ENCODE data around the gene RAB40B.
A peak's percentile ranks its signal among the peaks of the same experiment; 100 is the strongest.

RAB40B gene

GRCh38 chr17:82675476-82676245, 22.8 kb downstream of the RAB40B start:
- H3K36me3 ChIP-seq (ENCODE audit: insufficient read depth, low read length) = no peaks in the 10 kb centered on the region
- no peaks in the 10 kb centered on the region for H3K9me3 ChIP-seq (ENCODE audit: control insufficient read depth, insufficient read depth, low read length)
- H3K9ac ChIP-seq (ENCODE audit: low read depth, low read length) = no peak overlapping the region
- no peaks in the 10 kb centered on the region for H3K4me1 ChIP-seq (ENCODE audit: insufficient read depth, low read length)

- Histone ChIP-seq H3K4me1 (ENCODE audit: insufficient read depth, low read length) (no peaks in the 10 kb centered on the region), H3K36me3 (ENCODE audit: insufficient read depth, low read length) (no peaks in the 10 kb centered on the region)
Observed at GRCh38 chr17:82674656-82675475, 23.6 kb downstream of the RAB40B start.

GRCh38 chr17:82670661-82671450, 27.6 kb downstream of the RAB40B start:
- Histone ChIP-seq H3K36me3 (ENCODE audit: insufficient read depth, low read length) (no peaks in the 10 kb centered on the region), H3K9ac (ENCODE audit: low read depth, low read length) (no peak overlapping the region), H3K4me1 (ENCODE audit: insufficient read depth, low read length) (no peaks in the 10 kb centered on the region), H3K9me3 (ENCODE audit: control insufficient read depth, insufficient read depth, low read length) (no peaks in the 10 kb centered on the region)

More at GRCh38 chr17:82674656-82675475, 23.6 kb downstream of the RAB40B start:
- H3K9ac ChIP-seq (ENCODE audit: low read depth, low read length) = no peak overlapping the region
- H3K9me3 ChIP-seq (ENCODE audit: control insufficient read depth, insufficient read depth, low read length) = no peaks in the 10 kb centered on the region

- Histone ChIP-seq H3K9me3 (ENCODE audit: control insufficient read depth, insufficient read depth, low read length) (no peaks in the 10 kb centered on the region), H3K9ac (ENCODE audit: low read depth, low read length) (peak overlapping the region; percentile 35; the same call in 1 of the 2 replicates), H3K36me3 (ENCODE audit: insufficient read depth, low read length) (no peaks in the 10 kb centered on the region), H3K4me1 (ENCODE audit: insufficient read depth, low read length) (no peaks in the 10 kb centered on the region; the same call in 1 of the 2 replicates)
Observed at GRCh38 chr17:82668631-82669099, 29.8 kb downstream of the RAB40B start.

GRCh38 chr17:82668024-82668630, 30.4 kb downstream of the RAB40B start:
- no peaks in the 10 kb centered on the region for H3K9me3 ChIP-seq (ENCODE audit: control insufficient read depth, insufficient read depth, low read length)
- H3K36me3 ChIP-seq (ENCODE audit: insufficient read depth, low read length) = no peaks in the 10 kb centered on the region
- no peaks in the 10 kb centered on the region; the same call in 1 of the 2 replicates for H3K4me1 ChIP-seq (ENCODE audit: insufficient read depth, low read length)
- no peak overlapping the region for H3K9ac ChIP-seq (ENCODE audit: low read depth, low read length)

GRCh38 chr17:82667668-82668000, 30.9 kb downstream of the RAB40B start:
- H3K9me3 ChIP-seq (ENCODE audit: control insufficient read depth, insufficient read depth, low read length) = no peaks in the 10 kb centered on the region
- H3K4me1 ChIP-seq (ENCODE audit: insufficient read depth, low read length) = no peaks in the 10 kb centered on the region; the same call in 1 of the 2 replicates
- H3K9ac ChIP-seq (ENCODE audit: low read depth, low read length) = no peak overlapping the region
- H3K36me3 ChIP-seq (ENCODE audit: insufficient read depth, low read length) = no peaks in the 10 kb centered on the region

GRCh38 chr17:82666931-82667667, 31.4 kb downstream of the RAB40B start:
- Histone ChIP-seq H3K4me1 (ENCODE audit: insufficient read depth, low read length) (no peaks in the 10 kb centered on the region; the same call in 1 of the 2 replicates), H3K9me3 (ENCODE audit: control insufficient read depth, insufficient read depth, low read length) (no peaks in the 10 kb centered on the region), H3K9ac (ENCODE audit: low read depth, low read length) (no peak overlapping the region), H3K36me3 (ENCODE audit: insufficient read depth, low read length) (no peaks in the 10 kb centered on the region)

GRCh38 chr17:82665891-82666290, 32.6 kb downstream of the RAB40B start:
- Histone ChIP-seq H3K36me3 (ENCODE audit: insufficient read depth, low read length) (no peaks in the 10 kb centered on the region), H3K4me1 (ENCODE audit: insufficient read depth, low read length) (no peaks in the 10 kb centered on the region; the same call in 1 of the 2 replicates), H3K9me3 (ENCODE audit: control insufficient read depth, insufficient read depth, low read length) (no peaks in the 10 kb centered on the region), H3K9ac (ENCODE audit: low read depth, low read length) (no peak overlapping the region)

GRCh38 chr17:82665217-82665616, 33.3 kb downstream of the RAB40B start:
- H3K4me1 ChIP-seq (ENCODE audit: insufficient read depth, low read length) = no peaks in the 10 kb centered on the region; the same call in 1 of the 2 replicates
- no peaks in the 10 kb centered on the region for H3K36me3 ChIP-seq (ENCODE audit: insufficient read depth, low read length)

GRCh38 chr17:82664701-82665182, 33.8 kb downstream of the RAB40B start:
- no peaks in the 10 kb centered on the region; the same call in 1 of the 2 replicates for H3K4me1 ChIP-seq (ENCODE audit: insufficient read depth, low read length)
- H3K36me3 ChIP-seq (ENCODE audit: insufficient read depth, low read length) = no peaks in the 10 kb centered on the region
- H3K9me3 ChIP-seq (ENCODE audit: control insufficient read depth, insufficient read depth, low read length) = no peaks in the 10 kb centered on the region
- H3K9ac ChIP-seq (ENCODE audit: low read depth, low read length) = no peak overlapping the region

More at GRCh38 chr17:82665217-82665616, 33.3 kb downstream of the RAB40B start:
- H3K9ac ChIP-seq (ENCODE audit: low read depth, low read length) = no peak overlapping the region
- no peaks in the 10 kb centered on the region for H3K9me3 ChIP-seq (ENCODE audit: control insufficient read depth, insufficient read depth, low read length)

- Histone ChIP-seq H3K36me3 (ENCODE audit: insufficient read depth, low read length) (no peaks in the 10 kb centered on the region), H3K4me1 (ENCODE audit: insufficient read depth, low read length) (no peaks in the 10 kb centered on the region; the same call in 1 of the 2 replicates), H3K9ac (ENCODE audit: low read depth, low read length) (no peak overlapping the region), H3K9me3 (ENCODE audit: control insufficient read depth, insufficient read depth, low read length) (no peaks in the 10 kb centered on the region)
Observed at GRCh38 chr17:82664276-82664575, 34.3 kb downstream of the RAB40B start.

GRCh38 chr17:82663381-82664275, 34.9 kb downstream of the RAB40B start:
- Histone ChIP-seq H3K36me3 (ENCODE audit: insufficient read depth, low read length) (no peaks in the 10 kb centered on the region), H3K9ac (ENCODE audit: low read depth, low read length) (no peak overlapping the region), H3K4me1 (ENCODE audit: insufficient read depth, low read length) (no peaks in the 10 kb centered on the region; the same call in 1 of the 2 replicates), H3K9me3 (ENCODE audit: control insufficient read depth, insufficient read depth, low read length) (no peaks in the 10 kb centered on the region)

Data from ES-I3 (cell line).